Inflammatory macrophage treated with lipopolysaccharide for 4 hours (primary cell): ENCODE measurements around the gene EFTUD2.

ENCODE experiments used
- DNase-seq: peaks from one replicate; pipeline ENCODE4 v3.0.0-alpha.2; 2020

The EFTUD2 gene

GRCh38 chr17:44887016-44887415 lies 12.2 kb downstream of the EFTUD2 start:
- no peak for DNase-seq

- DNase-seq, result no peak
These were observed 14.3 kb downstream of the EFTUD2 start for GRCh38 chr17:44884941-44885340.

- no peak for DNase-seq
These were observed 18.1 kb downstream of the EFTUD2 start for GRCh38 chr17:44881145-44881544.

GRCh38 chr17:44880062-44880461 lies 19.2 kb downstream of the EFTUD2 start:
- no peak for DNase-seq

- DNase-seq, result no peak
These were observed 19.9 kb downstream of the EFTUD2 start for GRCh38 chr17:44879376-44879775.

GRCh38 chr17:44878627-44879221 lies 20.5 kb downstream of the EFTUD2 start:
- peak; percentile 32 for DNase-seq

- no peak for DNase-seq
These were observed 22.1 kb downstream of the EFTUD2 start for GRCh38 chr17:44877121-44877520.

- DNase-seq, result no peak
These were observed 23.5 kb downstream of the EFTUD2 start for GRCh38 chr17:44875761-44876160.

- DNase-seq, result no peak
These were observed 27.0 kb downstream of the EFTUD2 start for GRCh38 chr17:44872131-44872768.

- DNase-seq, result no peak
These were observed 27.7 kb downstream of the EFTUD2 start for GRCh38 chr17:44871556-44871955.

GRCh38 chr17:44867841-44868240 lies 31.4 kb downstream of the EFTUD2 start:
- no peak for DNase-seq

GRCh38 chr17:44865931-44866330 lies 33.3 kb downstream of the EFTUD2 start:
- no peak for DNase-seq

- peak; percentile 68 for DNase-seq
These were observed 34.0 kb downstream of the EFTUD2 start for GRCh38 chr17:44865231-44865660.

GRCh38 chr17:44864831-44865230 lies 34.4 kb downstream of the EFTUD2 start:
- DNase-seq, result no peak

- DNase-seq, result no peak
These were observed 36.0 kb downstream of the EFTUD2 start for GRCh38 chr17:44863061-44863918.

- no peak for DNase-seq
These were observed 36.8 kb downstream of the EFTUD2 start for GRCh38 chr17:44862278-44862914.

- DNase-seq, result no peak
These were observed 39.5 kb downstream of the EFTUD2 start for GRCh38 chr17:44859701-44860100.

GRCh38 chr17:44854192-44854591 lies 45.1 kb downstream of the EFTUD2 start:
- no peak for DNase-seq

- no peak for DNase-seq
These were observed 48.6 kb downstream of the EFTUD2 start for GRCh38 chr17:44850612-44851011.

GRCh38 chr17:44850025-44850424 lies 49.2 kb downstream of the EFTUD2 start:
- DNase-seq, result no peak

- DNase-seq, result no peak
These were observed 50.2 kb downstream of the EFTUD2 start for GRCh38 chr17:44848961-44849489.

GRCh38 chr17:44848257-44848795 lies 50.9 kb downstream of the EFTUD2 start:
- DNase-seq, result no peak

GRCh38 chr17:44847586-44847985 lies 51.7 kb downstream of the EFTUD2 start, which contains the start of gene HIGD1B:
HIGD1B (plus strand) TSS chr17:44847883; CDS start chr17:44848153, 270 bp downstream.
- DNase-seq, result no peak
